IMR-90 (cell line): ENCODE data around the gene IQCM. TPM values are rescaled to one million over a fixed set of nuclear protein-coding genes. Genes with fewer than 3 reads are reported as not detected.

Experiments used
- ATAC-seq: fragments of 200-7000 bp; cut with Tn5 transposase; 2 replicates; pipeline ENCODE4 v1.9.1; 2020; ENCODE audit warnings: low read depth, mild to moderate bottlenecking, moderate library complexity
- BruUV-seq: library from RNA; stranded (reverse); fragments of 400-500 nt; replicated peaks from 2 replicates; lab custom pipeline; 2021; lab: Mats Ljungman, UMichigan
- CTCF ChIA-PET: fragments of 300-600 bp; formaldehyde crosslinking; extraction: SDS; loops from one replicate; lab custom pipeline; 2021; ENCODE audit warnings: antibody characterized with exemption; lab: Yijun Ruan, JAX
- POLR2A ChIA-PET: fragments of 300-600 bp; sonication (Branson Sonifier 250); formaldehyde crosslinking; loops from one replicate; lab custom pipeline; 2022; ENCODE audit warnings: antibody characterized with exemption; ENCODE audit not compliant: unreplicated experiment; lab: Charles Lee
- DNase-seq: peaks from one replicate; pipeline ENCODE4 v3.0.0; 2013
- H2AFZ ChIP-seq: replicated peaks from 2 replicates; pipeline ENCODE3; 2013; ENCODE audit warnings: low read length, mild to moderate bottlenecking; ENCODE audit not compliant: poor library complexity
- H2AK5ac ChIP-seq: 2 replicates; pipeline ENCODE4 v1.6.1; 2013; ENCODE audit warnings: low read depth, low read length, inconsistent platforms
- H2AK9ac ChIP-seq: replicated peaks from 2 replicates; pipeline ENCODE3; 2013; ENCODE audit warnings: mild to moderate bottlenecking, low read depth, low read length, moderate library complexity; ENCODE audit not compliant: poor library complexity
- H2BK120ac ChIP-seq: 2 replicates; pipeline ENCODE4 v1.6.1; 2013; ENCODE audit warnings: low read depth, low read length, inconsistent platforms
- H2BK15ac ChIP-seq: 3 replicates; pipeline ENCODE4 v1.6.1; 2013; ENCODE audit warnings: low read depth, low read length, inconsistent platforms
- H2BK20ac ChIP-seq: 2 replicates; pipeline ENCODE4 v1.6.1; 2013; ENCODE audit warnings: low read depth, mild to moderate bottlenecking, inconsistent platforms, low read length, moderate library complexity
- H2BK5ac ChIP-seq: 2 replicates; pipeline ENCODE4 v1.6.1; 2013; ENCODE audit warnings: mild to moderate bottlenecking, low read depth, low read length, inconsistent platforms; ENCODE audit not compliant: poor library complexity, severe bottlenecking
- H3K14ac ChIP-seq: replicated peaks from 2 replicates; pipeline ENCODE4 v1.6.1; 2013; ENCODE audit warnings: low read depth, low read length, inconsistent platforms
- H3K18ac ChIP-seq: 2 replicates; pipeline ENCODE4 v1.6.1; 2013; ENCODE audit warnings: low read depth, low read length, control low read depth
- H3K23ac ChIP-seq: 2 replicates; pipeline ENCODE4 v1.6.1; 2013; ENCODE audit warnings: low read depth, low read length, inconsistent platforms
- H3K27ac ChIP-seq: 2 replicates; pipeline ENCODE4 v1.5.1; 2013; ENCODE audit warnings: mild to moderate bottlenecking, control low read depth, low read length; ENCODE audit not compliant: insufficient read depth
- H3K27me3 ChIP-seq: 2 replicates; pipeline ENCODE4 v1.6.1; 2013; ENCODE audit warnings: low read length; ENCODE audit not compliant: control insufficient read depth, insufficient read depth
- H3K36me3 ChIP-seq: 2 replicates; pipeline ENCODE4 v1.6.1; 2013; ENCODE audit warnings: low read length, mixed read lengths; ENCODE audit not compliant: control insufficient read depth, insufficient read depth
- H3K4ac ChIP-seq: 2 replicates; pipeline ENCODE4 v1.6.1; 2013; ENCODE audit warnings: low read depth, low read length, inconsistent platforms
- H3K4me1 ChIP-seq: 2 replicates; pipeline ENCODE4 v1.6.1; 2013; ENCODE audit warnings: low read length, mixed read lengths; ENCODE audit not compliant: control insufficient read depth, insufficient read depth
- H3K4me2 ChIP-seq: 2 replicates; pipeline ENCODE4 v1.6.1; 2013; ENCODE audit warnings: low read depth, mild to moderate bottlenecking, control low read depth, low read length, moderate library complexity
- H3K4me3 ChIP-seq: 2 replicates; pipeline ENCODE4 v1.5.1; 2013; ENCODE audit warnings: low read depth, mild to moderate bottlenecking, control low read depth, low read length, moderate library complexity; ENCODE audit not compliant: insufficient read depth
- H3K56ac ChIP-seq: 2 replicates; pipeline ENCODE4 v1.6.1; 2013; ENCODE audit warnings: low read length, inconsistent platforms; ENCODE audit not compliant: insufficient read depth; ENCODE audit errors: extremely low read depth
- H3K79me1 ChIP-seq, 2 experiments: 2 replicates each; pipeline ENCODE4 v1.6.1; 2013; ENCODE audit warnings: low read length in 2 of 2, inconsistent platforms in 1 of 2, low read depth in 1 of 2
- H3K9ac ChIP-seq: 2 replicates; pipeline ENCODE4 v1.6.1; 2013; ENCODE audit warnings: low read depth, low read length, control low read depth
- H3K9me1 ChIP-seq: 2 replicates; pipeline ENCODE4 v1.6.1; 2013; ENCODE audit warnings: low read length, inconsistent platforms; ENCODE audit not compliant: insufficient read depth
- H3K9me3 ChIP-seq: 2 replicates; pipeline ENCODE4 v1.6.1; 2013; ENCODE audit warnings: low read length; ENCODE audit not compliant: control insufficient read depth, insufficient read depth
- H4K20me1 ChIP-seq: 2 replicates; pipeline ENCODE4 v1.6.1; 2013; ENCODE audit warnings: low read length, inconsistent platforms; ENCODE audit not compliant: insufficient read depth
- H4K5ac ChIP-seq: 2 replicates; pipeline ENCODE4 v1.6.1; 2013; ENCODE audit warnings: mild to moderate bottlenecking, low read depth, low read length, control low read depth
- H4K8ac ChIP-seq, 2 experiments: 2 replicates each; pipeline ENCODE4 v1.6.1; 2013; ENCODE audit warnings: low read depth in 2 of 2, low read length in 2 of 2, control low read depth in 1 of 2, inconsistent platforms in 1 of 2
- H4K91ac ChIP-seq: 2 replicates; pipeline ENCODE4 v1.6.1; 2013; ENCODE audit warnings: low read depth, low read length, inconsistent platforms; ENCODE audit not compliant: insufficient read depth
- BHLHE40 ChIP-seq: fragments of 150-350 bp; IDR thresholded peaks from 2 replicates; pipeline ENCODE4 v1.6.1; 2016; ENCODE audit warnings: mild to moderate bottlenecking, low read depth, low read length
- CEBPB ChIP-seq: IDR thresholded peaks from 2 replicates; pipeline ENCODE4 v1.6.1; 2012; ENCODE audit warnings: low read depth, low read length, improper control_type of control experiment
- CHD1 ChIP-seq: IDR thresholded peaks from 2 replicates; pipeline ENCODE4 v1.6.1; 2012; ENCODE audit warnings: low read depth, low read length, improper control_type of control experiment
- CTCF ChIP-seq: conservative IDR thresholded peaks from 2 replicates; pipeline ENCODE4 v1.5.1; 2012; ENCODE audit warnings: mild to moderate bottlenecking, low read depth, low read length, improper control_type of control experiment
- ELK1 ChIP-seq: fragments of 150-350 bp; IDR thresholded peaks from 2 replicates; pipeline ENCODE4 v1.6.1; 2016; ENCODE audit warnings: low read depth, mild to moderate bottlenecking, low read length, moderate library complexity, borderline replicate concordance
- FOS ChIP-seq: fragments of 150-350 bp; IDR thresholded peaks from 2 replicates; pipeline ENCODE4 v1.6.1; 2016; ENCODE audit warnings: low read depth, low read length
- MAFK ChIP-seq: IDR thresholded peaks from 2 replicates; pipeline ENCODE4 v1.6.1; 2012; ENCODE audit warnings: low read depth, low read length, improper control_type of control experiment
- MAZ ChIP-seq: IDR thresholded peaks from 2 replicates; pipeline ENCODE4 v1.6.1; 2012; ENCODE audit warnings: low read depth, mild to moderate bottlenecking, low read length, improper control_type of control experiment, moderate library complexity, borderline replicate concordance
- MXI1 ChIP-seq: IDR thresholded peaks from 2 replicates; pipeline ENCODE4 v1.6.1; 2012; ENCODE audit warnings: low read depth, mild to moderate bottlenecking, low read length, moderate library complexity, borderline replicate concordance
- NFE2L2 ChIP-seq: fragments of 150-350 bp; IDR thresholded peaks from 2 replicates; pipeline ENCODE4 v1.6.1; 2016; ENCODE audit warnings: low read depth, mild to moderate bottlenecking, low read length
- POLR2A ChIP-seq: IDR thresholded peaks from 2 replicates; pipeline ENCODE4 v1.6.1; 2012; ENCODE audit warnings: mild to moderate bottlenecking, low read depth, low read length
- RAD21 ChIP-seq: IDR thresholded peaks from 2 replicates; pipeline ENCODE4 v1.6.1; 2012; ENCODE audit warnings: low read length, improper control_type of control experiment
- RCOR1 ChIP-seq: IDR thresholded peaks from 2 replicates; pipeline ENCODE4 v1.6.1; 2012; ENCODE audit warnings: mild to moderate bottlenecking, low read length, improper control_type of control experiment; ENCODE audit not compliant: insufficient replicate concordance
- RFX5 ChIP-seq: IDR thresholded peaks from 2 replicates; pipeline ENCODE4 v1.8.0; 2012; ENCODE audit warnings: low read depth, mild to moderate bottlenecking, low read length, moderate library complexity
- SMC3 ChIP-seq: fragments of 150-350 bp; IDR thresholded peaks from 2 replicates; pipeline ENCODE4 v1.6.1; 2016; ENCODE audit warnings: low read depth, mild to moderate bottlenecking, antibody characterized with exemption, low read length, moderate library complexity
- USF2 ChIP-seq: fragments of 150-350 bp; IDR thresholded peaks from 2 replicates; pipeline ENCODE4 v1.6.1; 2017; ENCODE audit warnings: mild to moderate bottlenecking, antibody characterized with exemption, low read length, low read depth
- WGBS, 2 experiments: methylation state at CpG; one replicate each; pipeline versions ENCODE4 v1.1.5 to v1.1.7; 2013; ENCODE audit warnings: missing lambda C conversion rate in 2 of 2; ENCODE audit not compliant: insufficient read length in 1 of 2; ENCODE audit errors: extremely low coverage in 2 of 2; 5-methylcytosine and 5-hydroxymethylcytosine counted together
- dilution Hi-C: fragments of 300-500 bp; cut with HindIII; formaldehyde crosslinking; loops from one replicate; pipeline ENCODE4 v1.14.3; 2018; ENCODE audit warnings: low sequenced_read_pairs; ENCODE audit not compliant: unreplicated experiment
- in situ Hi-C: fragments of 300-500 bp; cut with MboI; formaldehyde crosslinking; loops from 3 replicates; pipeline ENCODE4 v1.14.3; 2019; ENCODE audit warnings: low sequenced_read_pairs, inconsistent platforms, mixed read lengths
- intact Hi-C: fragments of 100-400 bp; cut with micrococcal nuclease; formaldehyde crosslinking; loops from 2 replicates; pipeline ENCODE4 v1.10.0; 2022
- polyA plus RNA-seq, 3 experiments: library from polyadenylated mRNA; depleted of rRNA; stranded (reverse); fragments of >200 nt; gene quantifications; 2 replicates each; pipeline ENCODE4 v1.2.3, GENCODE V29; 2012; ENCODE audit warnings: low replicate concordance in 1 of 3
- total RNA-seq: library from RNA; depleted of rRNA; stranded (reverse); fragments of >200 nt; gene quantifications from 2 replicates; pipeline ENCODE4 v1.2.3, GENCODE V29; 2012

Gene IQCM
- total and polyA plus RNA-seq, 2 of the 4 experiments (the other 2 are of a cell fraction): not detected

- Histone ChIP-seq H3K23ac (no peak overlapping the region), H3K18ac (no peak overlapping the region), H2BK5ac (no peak overlapping the region), H2BK120ac (no peak overlapping the region), H4K20me1 (no peaks in the 10 kb centered on the region), H2AK9ac (no peak overlapping the region), H3K14ac (no peak overlapping the region), H3K4me3 (no peak overlapping the region), H3K27ac (no peak overlapping the region), H2AK5ac (no peak overlapping the region), H2BK15ac (no peak overlapping the region), H4K91ac (no peak overlapping the region), H2BK20ac (no peak overlapping the region), H3K4ac (no peak overlapping the region), H3K4me2 (no peak overlapping the region), H4K8ac (no peak overlapping the region), H4K5ac (no peak overlapping the region), H3K9me3 (no peaks in the 10 kb centered on the region), H3K9ac (no peak overlapping the region), H3K4me1 (no peaks in the 10 kb centered on the region), H2AFZ (no peak overlapping the region), H3K79me1 (no peaks in the 10 kb centered on the region), H3K9me1 (no peaks in the 10 kb centered on the region), H3K27me3 (no peaks in the 10 kb centered on the region), H3K36me3 (no peaks in the 10 kb centered on the region), H3K56ac (no peak overlapping the region)
- TF ChIP-seq USF2 (no peak), RAD21 (no peak), SMC3 (no peak), CEBPB (no peak), POLR2A (no peak), MAZ (no peak), NFE2L2 (no peak), CTCF (no peak), FOS (no peak), MXI1 (no peak), MAFK (no peak), ELK1 (no peak), BHLHE40 (no peak), RCOR1 (no peak), RFX5 (no peak), CHD1 (no peak)
- dilution Hi-C loops: no loop called here
- in situ Hi-C loops: no loop called here
- no TSS peak for BruUV-seq
- DNase-seq (no peak), ATAC-seq (no peak)
- CTCF ChIA-PET: no interaction called here
- POLR2A ChIA-PET: no interaction called here
- no CpG with 5 or more reads among the region's 3 CpGs for WGBS, 2 experiments
- intact Hi-C loops: no loop called here
Measured at GRCh38 chr4:149404143-149404542, 411.5 kb downstream of the IQCM start.
